Stomach (tissue), 9 donors: Measurements from ENCODE around the gene CABP2. TPM values are rescaled to one million over a fixed set of nuclear protein-coding genes. Genes with fewer than 3 reads are reported as not detected.

Experiments used
- DNase-seq, 2 donors: peaks; one replicate each; pipeline versions ENCODE4 v3.0.0 to v3.0.0-alpha.2; 2013 to 2019
- H3K27ac ChIP-seq, 5 donors: fragments of 200-600 bp in 4 of 5; sonication (generic) in 4 of 5; one replicate each; pipeline ENCODE4 v1.5.1; 2013 to 2019; ENCODE audit warnings: mild to moderate bottlenecking in 1 of 5, moderate library complexity in 1 of 5
- H3K27me3 ChIP-seq, 3 donors: fragments of 200-600 bp; sonication (generic); one replicate each; pipeline ENCODE4 v1.5.1; 2017 to 2019; ENCODE audit warnings: mixed run types in 1 of 3
- H3K36me3 ChIP-seq, 4 donors: fragments of 200-600 bp; sonication (generic); 1 replicate in 3 of 4; 2 replicates in 1 of 4; pipeline ENCODE4 v1.5.1; 2016 to 2019
- H3K4me1 ChIP-seq, 4 donors: fragments of 200-600 bp; sonication (generic); one replicate each; pipeline ENCODE4 v1.5.1; 2016 to 2019
- H3K4me3 ChIP-seq, 4 donors: fragments of 200-600 bp; sonication (generic) in 3 of 4; one replicate each; pipeline ENCODE4 v1.5.1; 2016 to 2019; ENCODE audit warnings: mild to moderate bottlenecking in 1 of 4
- H3K9me3 ChIP-seq, 4 donors: fragments of 200-600 bp; sonication (generic); one replicate each; pipeline ENCODE4 v1.5.1; 2016 to 2019
- CTCF ChIP-seq, 7 experiments: fragments of 450-650 bp in 4 of 7; fragments of 200-600 bp in 3 of 7; sonication (generic) in 3 of 7; IDR thresholded peaks; one replicate each; pipeline ENCODE4 v1.5.1; 2016 to 2019; ENCODE audit warnings: antibody characterized with exemption in 7 of 7, control low read depth in 2 of 7, mild to moderate bottlenecking in 1 of 7
- EP300 ChIP-seq: sonication (generic); formaldehyde crosslinking; IDR thresholded peaks from one replicate; pipeline ENCODE4 v1.6.1; 2017; ENCODE audit warnings: antibody characterized with exemption
- POLR2A ChIP-seq, 4 donors: fragments of 450-650 bp; IDR thresholded peaks; one replicate each; pipeline ENCODE4 v1.6.1; 2016; ENCODE audit warnings: antibody characterized with exemption in 4 of 4, control low read depth in 2 of 4, mild to moderate bottlenecking in 1 of 4, moderate library complexity in 1 of 4
- POLR2AphosphoS5 ChIP-seq, 3 donors: sonication (generic); formaldehyde crosslinking; IDR thresholded peaks; one replicate each; pipeline ENCODE4 v1.6.1; 2016; ENCODE audit warnings: antibody characterized with exemption in 3 of 3
- WGBS, 5 donors: extraction: QIAGEN DNeasy Blood & Tissue Kit in 3 of 5; methylation state at CpG; one replicate each; pipeline versions ENCODE4 v1.1.5 to v1.1.7; 2013 to 2018; 5-methylcytosine and 5-hydroxymethylcytosine counted together
- intact Hi-C: fragments of 100-400 bp; cut with DNase I; formaldehyde crosslinking; loops from one replicate; pipeline ENCODE4 v1.15.1; 2023; ENCODE audit warnings: low total_unique reads
- polyA plus RNA-seq, 3 donors: library from polyadenylated mRNA; stranded (reverse); fragments of 200-250 nt; gene quantifications; one replicate each; pipeline ENCODE4 v1.2.3, GENCODE V29; 2013
- total RNA-seq, 5 donors: library from RNA; depleted of rRNA; stranded (reverse); fragments of >200 nt; gene quantifications; one replicate each; pipeline versions ENCODE4 v1.1.0 to v1.2.3, GENCODE V29; 2014 to 2016
- donor health status: healthy with polysubstance abuse.
- donor health status: Bipolar disorder and iron deficiency.
- donor health status: healthy.

CABP2 gene
- total and polyA plus RNA-seq, 8 donors = not detected

- TF ChIP-seq CTCF (IDR thresholded peaks at IDR 0.05) = no peak
- TF ChIP-seq EP300 = no peak
- no peak for TF ChIP-seq POLR2AphosphoS5 (IDR thresholded peaks at IDR 0.05)
- TF ChIP-seq POLR2A (IDR thresholded peaks at IDR 0.05) = no peak
- intact Hi-C loops = loop anchor here (10.0 kb wide), 1 partner anchor 103 kb away; the partner anchor contains the start of gene RAD9A
- Histone ChIP-seq H3K4me3 (no peak overlapping the region), H3K9me3 (no peaks in the 10 kb centered on the region), H3K36me3 (peaks cover 12 to 94% (median 77%) of the 10 kb centered on the region in 4 donors), H3K27ac (no peak overlapping the region), H3K4me1 (no peaks in the 10 kb centered on the region), H3K27me3 (peaks cover 0 to 7% (median 0%) of the 10 kb centered on the region in 3 donors)
- WGBS, 5 donors = 90 to 97% (median 96%) methylated on average over 19 to 21 of the region's 21 CpGs
- DNase-seq = no peak
These were observed 25.5 kb downstream of the CABP2 start for GRCh38 chr11:67497656-67498291.

- intact Hi-C loops = loop anchor here (10.0 kb wide), 1 partner anchor 101 kb away; the partner anchor contains the start of gene RAD9A
These were observed 27.1 kb downstream of the CABP2 start for GRCh38 chr11:67496113-67496512.

GRCh38 chr11:67495234-67496005 lies 27.8 kb downstream of the CABP2 start:
- WGBS, 5 donors = 89 to 96% (median 94%) methylated on average over 11 to 16 of the region's 16 CpGs
- TF ChIP-seq CTCF (IDR thresholded peaks at IDR 0.05) (no peak), EP300 (no peak), POLR2A (IDR thresholded peaks at IDR 0.05) (no peak), POLR2AphosphoS5 (IDR thresholded peaks at IDR 0.05) (no peak)
- Histone ChIP-seq H3K4me1 (no peaks in the 10 kb centered on the region), H3K36me3 (peaks cover 27 to 98% (median 89%) of the 10 kb centered on the region in 4 donors), H3K4me3 (no peak overlapping the region), H3K27me3 (no peaks in the 10 kb centered on the region), H3K9me3 (no peaks in the 10 kb centered on the region), H3K27ac (no peak overlapping the region)
- intact Hi-C loops = loop anchor here (10.0 kb wide), 1 partner anchor 101 kb away; the partner anchor contains the start of gene RAD9A
- no peak for DNase-seq

More at GRCh38 chr11:67496113-67496512, 27.1 kb downstream of the CABP2 start:
- no peaks in the 10 kb centered on the region for H3K27me3 ChIP-seq
- H3K27ac ChIP-seq = no peak overlapping the region
- H3K36me3 ChIP-seq = peaks cover 20 to 96% (median 83%) of the 10 kb centered on the region in 4 donors
- no peaks in the 10 kb centered on the region for H3K4me1 ChIP-seq
- TF ChIP-seq POLR2AphosphoS5 (IDR thresholded peaks at IDR 0.05) (no peak), CTCF (IDR thresholded peaks at IDR 0.05) (no peak), EP300 (no peak), POLR2A (IDR thresholded peaks at IDR 0.05) (no peak)
- no peak for DNase-seq
- H3K9me3 ChIP-seq = no peaks in the 10 kb centered on the region
- 94 to 97% (median 95%) methylated on average over 9 to 12 of the region's 12 CpGs for WGBS, 5 donors
- no peak overlapping the region for H3K4me3 ChIP-seq

- Histone ChIP-seq H3K36me3 (peaks cover 35 to 97% (median 92%) of the 10 kb centered on the region in 4 donors), H3K4me1 (no peaks in the 10 kb centered on the region), H3K4me3 (no peak overlapping the region), H3K27me3 (no peaks in the 10 kb centered on the region), H3K27ac (no peak overlapping the region), H3K9me3 (no peaks in the 10 kb centered on the region)
- no peak for DNase-seq
- 88 to 94% (median 92%) methylated on average over 32 to 59 of the region's 59 CpGs for WGBS, 5 donors
- intact Hi-C loops = loop anchor here (10.0 kb wide), 1 partner anchor 100 kb away; the partner anchor contains the start of gene RAD9A
- TF ChIP-seq CTCF (IDR thresholded peaks at IDR 0.05) (no peak), EP300 (no peak), POLR2AphosphoS5 (IDR thresholded peaks at IDR 0.05) (no peak), POLR2A (IDR thresholded peaks at IDR 0.05) (no peak)
These were observed 28.6 kb downstream of the CABP2 start for GRCh38 chr11:67494371-67495233.
